LNCAP (cell line): Measurements from ENCODE around the gene RABGAP1L.

Experiments
- CTCF ChIP-seq: fragments of 450-650 bp; IDR thresholded peaks from 2 replicates; pipeline ENCODE4 v1.5.1; 2017; ENCODE audit warnings: mild to moderate bottlenecking

Gene RABGAP1L

GRCh38 chr1:174880171-174880570, 720.9 kb downstream of the RABGAP1L start:
- no peak for TF ChIP-seq CTCF

GRCh38 chr1:174883409-174883808, 724.1 kb downstream of the RABGAP1L start:
- TF ChIP-seq CTCF: no peak

- TF ChIP-seq CTCF: no peak
Measured at GRCh38 chr1:174884038-174884437, 724.7 kb downstream of the RABGAP1L start.

- TF ChIP-seq CTCF: no peak
Measured at GRCh38 chr1:174884566-174884965, 725.2 kb downstream of the RABGAP1L start.

- TF ChIP-seq CTCF: no peak
Measured at GRCh38 chr1:174890024-174890423, 730.7 kb downstream of the RABGAP1L start.

GRCh38 chr1:174892016-174892415, 732.7 kb downstream of the RABGAP1L start:
- no peak for TF ChIP-seq CTCF

- no peak for TF ChIP-seq CTCF
Measured at GRCh38 chr1:174894117-174894762, 734.9 kb downstream of the RABGAP1L start.
